ENCODE results near the gene ATF6.

Gene ATF6

DNA sequence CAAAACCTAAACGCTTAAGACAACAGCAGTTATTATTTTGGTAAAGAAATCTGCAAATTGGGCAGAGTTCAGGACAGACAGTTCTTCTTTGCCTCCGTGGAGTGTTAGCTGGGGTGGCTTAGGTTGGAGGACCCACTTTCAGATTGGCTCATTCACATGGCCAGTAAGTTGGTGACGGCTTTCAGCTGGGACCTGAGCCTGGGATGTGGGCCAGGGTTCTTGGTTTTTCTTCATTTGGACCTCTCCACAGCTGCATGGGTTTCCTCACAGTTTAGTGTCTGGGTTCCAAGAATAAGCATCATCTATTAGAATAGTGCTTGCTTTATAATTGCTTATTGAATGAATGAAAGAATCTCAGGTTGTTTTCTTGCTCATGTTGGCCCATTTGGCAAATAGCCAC, 72.2 kb downstream of the ATF6 start:
- H3K27ac ChIP-seq, result no peak overlapping the region
- TF ChIP-seq CTCF (conservative IDR thresholded peaks at IDR 0.05) (no peak), ZFX (IDR thresholded peaks at IDR 0.05) (no peak)

- no peak overlapping the region for H3K27ac ChIP-seq
- TF ChIP-seq ZFX (IDR thresholded peaks at IDR 0.05) (no peak), CTCF (conservative IDR thresholded peaks at IDR 0.05) (no peak)
These were observed 72.8 kb downstream of the ATF6 start for GRCh38 chr1:161838885-161839284.

DNA sequence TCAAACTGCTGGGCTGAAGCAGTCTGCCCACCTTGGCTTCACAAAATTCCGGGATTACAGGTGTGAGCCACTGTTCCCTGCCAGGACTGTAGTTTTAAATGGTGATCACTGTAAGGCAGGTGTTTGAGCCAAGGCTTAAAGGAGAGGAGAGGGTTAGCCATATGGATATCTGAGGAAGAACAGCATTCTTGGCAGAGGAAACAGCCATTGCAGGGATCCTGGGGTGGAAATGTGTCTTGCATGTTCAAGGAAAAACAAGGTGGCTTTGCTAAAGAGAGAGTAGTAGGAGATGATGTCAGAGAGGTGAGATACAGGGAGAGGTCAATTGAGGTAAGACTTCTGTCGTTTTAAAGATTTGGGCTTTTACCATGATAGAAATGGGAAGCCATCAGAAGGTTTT, 73.5 kb downstream of the ATF6 start:
- no peak for TF ChIP-seq CTCF (conservative IDR thresholded peaks at IDR 0.05)
- no peak for TF ChIP-seq ZFX (IDR thresholded peaks at IDR 0.05)
- no peak overlapping the region for H3K27ac ChIP-seq

GRCh38 chr1:161840363-161840762, 74.2 kb downstream of the ATF6 start:
- TF ChIP-seq CTCF (conservative IDR thresholded peaks at IDR 0.05) (no peak), ZFX (IDR thresholded peaks at IDR 0.05) (no peak)

GRCh38 chr1:161843156-161843555, 77.0 kb downstream of the ATF6 start:
- no peak overlapping the region for H3K27ac ChIP-seq
- TF ChIP-seq ZFX (IDR thresholded peaks at IDR 0.05) (no peak), CTCF (conservative IDR thresholded peaks at IDR 0.05) (no peak)

More at GRCh38 chr1:161840363-161840762, 74.2 kb downstream of the ATF6 start:
- H3K27ac ChIP-seq, result no peak overlapping the region

GRCh38 chr1:161844696-161845095, 78.6 kb downstream of the ATF6 start:
- H3K27ac ChIP-seq, result no peak overlapping the region

GRCh38 chr1:161848676-161849075, 82.6 kb downstream of the ATF6 start:
- no peak overlapping the region for H3K27ac ChIP-seq
- TF ChIP-seq CTCF (conservative IDR thresholded peaks at IDR 0.05) (no peak), ZFX (IDR thresholded peaks at IDR 0.05) (no peak)

More at GRCh38 chr1:161844696-161845095, 78.6 kb downstream of the ATF6 start:
- TF ChIP-seq ZFX (IDR thresholded peaks at IDR 0.05), result no peak
- no peak for TF ChIP-seq CTCF (conservative IDR thresholded peaks at IDR 0.05)

Data from C4-2B (cell line).